SH-SY5Y (cell line): ENCODE results near the gene GP5.

ENCODE experiments used
- GATA2 ChIP-seq: IDR thresholded peaks from 2 replicates; pipeline ENCODE4 v1.6.1; 2011; ENCODE audit warnings: mild to moderate bottlenecking, low read depth, low read length
- GATA3 ChIP-seq: IDR thresholded peaks from 2 replicates; pipeline ENCODE4 v1.6.1; 2011; ENCODE audit warnings: low read depth, mild to moderate bottlenecking, low read length, moderate library complexity

GP5 gene

DNA sequence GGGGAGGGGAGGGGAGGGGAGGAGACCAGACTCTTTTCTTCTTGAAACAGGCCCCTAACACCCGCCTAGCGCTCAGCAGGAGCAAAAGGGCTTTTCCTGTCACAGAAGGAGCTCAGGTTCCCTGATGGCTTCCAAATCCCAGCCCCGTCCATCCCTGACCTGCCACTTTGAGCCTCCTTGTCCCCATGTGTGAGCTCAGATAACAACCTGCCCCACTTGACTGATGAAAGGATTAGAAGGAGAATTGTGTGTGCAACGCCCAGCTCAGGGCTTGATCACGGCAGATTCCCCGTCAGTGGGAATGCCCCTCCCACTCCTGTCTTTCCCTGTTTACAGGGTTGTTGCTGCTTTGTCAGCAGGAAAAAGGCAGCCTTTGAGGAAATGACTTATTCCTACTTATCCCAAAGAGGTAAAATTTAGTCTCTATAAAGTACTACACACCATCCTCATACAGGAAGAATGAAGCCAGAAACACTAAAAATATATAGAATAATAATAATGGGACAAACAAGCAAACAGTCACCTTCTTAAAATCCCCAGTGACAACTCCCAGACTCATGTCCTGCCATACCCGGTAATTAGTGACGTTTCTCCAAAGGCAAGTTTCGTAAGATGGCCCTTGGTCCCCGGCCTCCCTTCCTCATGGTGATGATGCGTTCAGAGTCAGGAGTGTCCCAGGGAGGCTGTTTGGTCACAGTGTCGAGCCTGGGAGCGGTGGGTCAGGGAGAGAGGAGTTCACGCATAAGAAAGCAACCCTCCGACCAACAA is 23.4 kb downstream of the GP5 start:
- TF ChIP-seq GATA2 (no peak), GATA3 (no peak)

DNA sequence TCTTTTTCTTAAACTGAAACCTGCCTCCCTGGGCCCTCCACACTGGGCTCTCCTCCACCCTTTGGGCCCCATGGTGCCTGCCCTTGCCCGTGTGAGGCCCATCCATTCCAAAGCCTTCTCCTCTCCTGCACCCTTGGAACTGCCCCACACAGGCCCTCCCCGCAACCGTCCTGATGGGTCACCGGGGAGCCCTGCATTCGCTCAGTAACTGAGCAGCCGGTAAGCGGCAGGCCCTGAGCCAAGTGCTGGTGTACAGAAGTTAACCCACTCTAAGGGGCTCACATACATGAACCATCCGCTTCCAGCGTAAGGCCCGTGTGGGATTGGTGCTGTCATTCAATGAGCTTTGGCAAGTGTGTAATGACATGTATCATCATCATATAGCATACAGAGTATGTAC is 24.1 kb downstream of the GP5 start:
- TF ChIP-seq GATA2 (no peak), GATA3 (no peak)

DNA sequence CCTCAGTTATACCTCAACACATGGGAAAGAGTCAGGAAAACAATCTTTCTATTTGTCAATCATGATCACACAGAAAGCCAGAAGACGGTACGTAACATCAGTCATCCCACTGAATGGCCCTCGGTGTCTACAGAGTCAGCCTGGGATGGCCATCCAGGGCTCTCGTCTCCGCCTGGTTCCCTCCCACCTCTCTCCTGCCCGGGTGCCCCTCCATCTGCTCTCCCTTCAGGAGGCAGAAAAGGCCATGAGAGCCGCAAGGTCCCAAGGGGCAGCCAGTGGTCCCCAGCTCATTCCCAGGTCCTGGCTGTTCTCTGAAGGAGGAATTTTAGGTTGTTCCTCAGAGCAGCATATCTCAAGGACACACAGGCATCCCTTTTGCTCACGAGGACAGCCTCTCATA is 25.2 kb downstream of the GP5 start:
- TF ChIP-seq GATA3 = no peak
- no peak for TF ChIP-seq GATA2

DNA sequence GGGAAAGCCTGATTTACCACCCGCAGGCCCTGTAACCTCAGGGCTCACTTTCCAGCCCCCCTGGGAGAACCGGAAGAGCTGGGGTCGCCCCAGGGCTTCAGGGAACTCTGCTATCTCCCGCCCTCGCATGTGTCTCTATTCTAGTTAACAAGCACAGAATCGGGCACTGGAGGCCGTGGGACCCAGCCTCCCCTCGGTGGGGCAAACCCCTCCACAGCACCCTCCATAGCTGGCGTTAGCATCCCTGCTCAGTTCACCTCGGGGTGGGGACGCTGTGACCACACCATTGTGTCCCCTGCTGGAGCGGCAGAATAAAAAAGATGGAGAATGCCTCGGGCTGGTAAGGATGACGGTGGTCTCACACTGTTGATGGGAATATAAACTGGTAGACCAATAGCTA is 26.0 kb downstream of the GP5 start:
- TF ChIP-seq GATA3 (no peak), GATA2 (no peak)

DNA sequence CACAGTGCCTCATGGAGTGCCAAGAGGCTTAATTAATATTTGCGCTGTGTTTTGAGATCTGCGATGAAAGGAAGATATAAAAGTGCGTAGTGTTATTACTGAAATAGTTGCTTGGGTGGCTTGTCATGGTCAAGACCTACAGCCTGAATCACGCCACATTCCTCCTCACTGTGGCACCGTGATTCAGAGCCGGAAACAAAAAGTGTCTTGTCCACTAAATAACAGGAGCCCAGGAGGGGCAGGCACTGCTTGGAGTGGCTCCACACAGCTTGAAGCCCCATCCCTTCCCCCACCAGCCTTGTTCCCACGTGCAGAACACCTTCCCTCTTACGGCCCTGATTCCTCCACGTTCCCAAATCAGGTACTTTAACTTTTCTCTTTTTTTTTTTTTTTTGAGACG is 28.3 kb downstream of the GP5 start:
- TF ChIP-seq GATA3 (no peak), GATA2 (no peak)

DNA sequence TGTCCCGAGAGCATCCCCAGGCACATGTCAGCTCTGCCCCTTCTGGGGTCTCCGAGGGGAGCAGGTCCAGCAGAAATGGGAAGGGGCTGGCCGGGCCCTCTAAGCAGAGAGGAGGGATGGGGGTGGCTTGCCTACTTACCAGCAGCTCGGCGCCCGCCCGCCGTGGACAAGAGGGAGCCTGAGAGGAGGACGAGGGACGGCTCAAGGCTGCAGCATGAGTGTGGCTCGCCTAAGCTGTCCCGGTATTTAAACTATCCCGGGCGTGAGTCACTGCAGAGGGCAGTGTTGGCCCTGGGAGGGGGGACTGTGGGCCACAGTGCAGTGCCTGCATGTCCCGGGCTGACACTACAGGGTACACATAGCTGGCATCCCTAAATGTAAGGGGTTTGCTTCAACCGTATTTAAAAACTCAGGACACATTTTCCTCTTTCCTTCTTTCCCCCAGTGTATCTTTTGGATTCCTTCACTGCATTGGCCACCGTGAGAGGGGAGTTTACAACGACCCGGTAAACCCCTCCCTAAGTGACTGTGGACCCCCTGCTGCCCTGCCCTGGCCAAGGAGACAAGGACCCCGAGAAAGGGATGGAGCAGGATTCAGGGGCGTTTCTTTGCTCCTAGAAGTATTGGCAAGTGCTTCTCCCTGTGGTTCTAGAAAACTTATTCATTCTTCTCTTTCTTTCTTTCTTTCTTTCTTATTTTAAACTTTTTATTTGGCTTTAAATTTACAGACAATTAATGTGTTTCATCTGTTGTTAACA is 29.4 kb downstream of the GP5 start, which contains the start of gene LRRC15:
TSS of gene LRRC15 (minus strand) at position 222 of the 758 bp plus-strand sequence. CDS start 8,700 bp downstream, outside the sequence.
- no peak for TF ChIP-seq GATA2
- no peak for TF ChIP-seq GATA3

DNA sequence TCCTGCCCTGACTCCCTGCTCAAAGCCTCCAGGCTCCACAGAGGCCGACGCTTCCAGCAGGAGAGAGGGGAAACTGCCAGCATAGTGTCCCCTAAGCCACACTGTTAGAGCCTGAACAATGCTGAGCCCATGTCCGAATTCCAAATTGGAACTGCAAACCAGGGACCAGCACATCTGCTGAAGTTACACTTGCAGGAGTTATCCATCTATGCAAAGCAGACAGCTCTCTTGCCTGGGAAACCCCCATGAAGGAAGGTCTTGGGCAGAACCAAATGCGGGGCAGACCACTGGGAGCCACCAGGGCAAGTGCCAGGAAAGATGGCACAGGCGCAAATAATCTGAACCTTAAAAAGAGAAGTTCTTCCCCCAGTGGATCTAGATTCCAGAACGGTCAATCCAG is 30.1 kb downstream of the GP5 start:
- TF ChIP-seq GATA2 (no peak), GATA3 (no peak)

DNA sequence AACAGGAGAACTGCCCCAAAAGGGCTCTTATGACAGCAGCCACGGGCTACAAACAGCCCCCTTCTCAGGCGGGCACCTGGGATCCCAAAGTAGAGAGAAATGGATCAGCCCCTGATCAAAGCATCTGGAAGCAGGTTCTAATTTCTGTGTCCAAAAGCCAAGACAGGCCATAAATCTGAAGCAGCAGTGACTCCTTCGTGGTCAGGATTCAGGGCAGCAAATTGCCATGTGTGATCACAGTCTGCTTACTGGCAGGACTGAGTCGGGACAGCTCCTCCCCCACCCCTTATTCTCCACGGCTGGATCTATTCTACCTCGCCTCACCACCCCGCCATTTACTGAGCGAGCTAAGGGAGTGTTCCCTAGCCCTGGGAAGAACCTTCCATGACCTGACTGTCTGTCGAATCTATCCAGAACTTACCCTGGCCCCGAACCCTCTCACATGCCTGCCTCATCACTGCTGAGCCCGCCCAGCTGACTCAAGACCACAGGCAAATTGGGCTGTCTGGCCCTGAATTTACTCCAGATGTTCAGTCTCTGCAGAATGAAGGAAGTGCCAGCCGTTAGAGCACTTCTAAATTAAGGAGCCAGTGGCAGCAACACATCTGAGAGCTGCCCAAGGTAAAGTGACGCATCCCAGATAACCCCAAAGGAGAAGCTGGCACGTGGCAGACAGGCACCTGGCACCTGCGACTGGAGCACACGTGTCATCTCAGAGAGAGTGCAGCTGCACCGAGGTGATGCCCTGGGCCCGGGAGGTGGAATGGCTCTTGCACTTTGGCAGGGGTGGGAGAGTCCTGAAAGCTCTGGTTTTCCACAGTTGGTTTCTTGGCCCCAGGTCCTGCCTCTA is 30.8 kb downstream of the GP5 start:
- TF ChIP-seq GATA3 (no peak), GATA2 (peak; percentile 52; the same call in 1 of the 2 replicates)

DNA sequence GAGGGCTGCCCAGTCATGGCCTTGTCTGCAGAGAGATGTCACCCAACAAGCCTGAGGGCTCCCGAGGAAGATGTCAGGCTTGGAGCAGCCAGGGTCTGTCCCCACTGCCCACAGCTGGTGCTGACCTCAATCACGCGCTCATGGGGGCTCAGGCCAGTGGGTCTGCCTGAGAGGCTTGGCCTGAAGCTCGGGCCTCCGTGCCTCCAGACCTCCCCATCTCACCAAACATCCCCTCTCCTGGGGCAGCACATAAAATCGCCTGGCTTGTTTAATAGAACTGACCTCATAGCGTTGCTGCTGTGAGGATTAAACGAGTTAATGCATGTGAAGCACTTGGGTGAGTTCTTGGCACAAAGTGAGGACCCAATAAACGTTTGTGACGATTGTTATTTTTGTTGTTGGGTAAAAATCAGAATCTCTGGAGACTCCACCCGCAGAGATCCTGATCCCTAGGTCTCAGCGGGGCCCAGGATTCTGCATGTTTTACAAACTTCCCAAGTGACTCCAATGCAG is 33.0 kb downstream of the GP5 start:
- no peak for TF ChIP-seq GATA3
- no peak for TF ChIP-seq GATA2

DNA sequence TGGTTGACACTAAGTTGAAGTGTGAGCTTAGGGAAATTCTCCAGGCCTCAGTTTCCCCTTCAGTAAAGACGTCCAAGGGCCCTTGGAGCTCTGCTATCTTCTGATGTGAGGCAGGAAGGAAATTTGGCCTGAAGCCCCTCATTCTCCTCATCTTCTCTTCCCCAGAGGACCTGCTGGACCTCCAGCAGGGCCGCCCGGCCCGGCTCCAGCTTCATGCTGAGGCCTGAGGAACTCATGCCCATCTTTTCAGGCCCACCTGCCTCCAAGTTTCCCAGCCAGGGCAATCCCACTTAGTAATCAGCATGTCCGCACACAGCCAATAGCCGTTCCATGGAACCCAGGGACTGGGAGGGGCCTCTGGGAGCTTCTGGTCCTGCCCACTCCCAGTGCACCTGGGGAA is 33.5 kb downstream of the GP5 start:
- TF ChIP-seq GATA2 (no peak), GATA3 (no peak)

DNA sequence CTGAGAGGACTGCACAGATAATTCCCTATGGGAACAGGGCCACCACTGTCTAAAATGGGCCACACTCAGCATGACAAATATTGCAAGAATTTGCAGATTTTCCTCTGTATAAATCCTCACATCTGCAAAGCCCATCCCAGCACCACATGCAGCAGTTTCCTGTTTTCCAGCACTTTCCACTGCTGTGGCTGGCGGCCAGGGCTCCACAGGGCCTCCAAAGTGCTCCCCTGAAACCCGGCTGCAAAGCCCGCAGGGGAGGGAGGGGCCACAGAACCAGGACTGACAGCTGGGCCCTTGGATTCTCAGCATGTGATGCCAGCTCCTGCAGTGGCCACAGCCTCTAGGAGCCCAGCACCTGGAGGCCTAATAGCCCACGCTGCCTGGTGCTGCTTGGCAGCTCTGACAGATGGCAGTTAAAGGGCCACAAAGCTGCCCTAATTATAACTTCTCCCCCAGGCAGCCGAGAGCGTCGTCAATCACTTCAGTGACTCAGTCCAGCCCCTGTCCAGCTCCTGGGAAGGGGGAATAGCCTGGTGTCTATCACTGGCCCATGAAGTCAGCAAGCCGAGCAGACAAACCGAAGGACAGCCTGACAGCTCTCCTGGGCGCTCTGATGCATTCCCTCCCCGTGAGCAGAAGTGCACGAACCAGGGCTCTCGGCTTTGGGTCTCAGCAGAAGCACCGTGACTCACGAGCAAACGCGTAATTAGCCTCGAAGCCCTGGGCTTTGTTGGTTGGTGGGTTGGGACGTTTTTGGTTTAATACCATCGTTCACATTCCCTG is 34.2 kb downstream of the GP5 start:
- TF ChIP-seq GATA2 (no peak), GATA3 (no peak)

DNA sequence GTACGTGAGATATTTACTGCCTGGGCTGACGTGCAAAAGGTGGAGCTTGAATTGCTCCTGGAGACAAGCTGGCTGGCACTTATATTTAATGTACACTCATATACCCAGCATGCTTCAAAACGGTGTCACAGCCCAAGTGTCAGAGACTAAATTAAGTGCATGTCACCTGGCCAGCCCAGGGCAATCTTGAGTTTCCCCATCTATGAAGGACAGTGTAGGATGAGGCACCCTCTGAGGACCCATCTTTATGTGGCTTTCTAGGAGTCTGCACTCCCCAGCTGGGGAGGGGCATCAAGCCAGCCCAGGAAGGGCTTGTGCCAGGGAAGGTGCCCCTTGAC is 34.8 kb downstream of the GP5 start:
- no peak for TF ChIP-seq GATA2
- TF ChIP-seq GATA3 = no peak

DNA sequence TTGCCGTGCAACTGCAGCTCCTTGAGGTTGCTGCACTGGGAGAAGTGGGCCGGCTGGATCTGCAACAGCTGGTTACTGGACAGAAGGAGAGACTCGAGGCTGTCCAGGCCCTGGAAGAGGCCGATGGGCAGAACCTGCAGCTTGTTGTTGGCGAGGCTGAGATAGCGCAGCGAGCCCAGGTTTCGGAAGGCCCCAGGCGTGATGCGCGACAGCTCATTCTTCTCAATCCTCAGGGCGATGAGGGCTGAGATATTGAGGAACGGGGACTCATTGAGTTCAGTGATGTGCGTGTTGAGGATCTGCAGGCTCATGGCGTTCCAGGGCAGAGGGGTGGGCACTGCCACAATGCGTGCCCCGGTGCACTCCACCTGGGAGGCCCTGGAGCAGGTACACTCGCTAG is 38.5 kb downstream of the GP5 start:
- TF ChIP-seq GATA2 (no peak), GATA3 (no peak)

DNA sequence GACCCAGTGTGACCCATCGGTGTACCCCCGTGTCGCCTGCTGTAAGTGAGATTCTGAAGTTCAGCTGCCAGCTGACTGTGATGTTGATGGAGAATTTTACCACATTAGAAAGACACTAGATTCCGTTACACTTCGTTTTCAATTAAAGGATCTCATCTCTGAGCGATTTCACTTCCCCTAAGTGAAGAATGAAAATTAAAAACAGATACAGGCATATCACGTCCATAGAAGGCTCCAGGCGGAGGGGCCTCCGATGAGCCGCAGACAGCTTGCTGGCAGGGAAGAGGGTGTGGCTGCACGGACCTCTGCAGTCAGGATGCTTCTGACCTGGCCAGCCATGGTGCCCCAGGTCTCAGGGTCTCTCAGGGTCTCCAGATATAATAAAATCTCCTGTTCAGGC is 41.4 kb downstream of the GP5 start:
- TF ChIP-seq GATA2 (no peak), GATA3 (no peak)
